GM23338 (cell line): ENCODE measurements around the gene BLVRA.
"Not testable (repeated sequence)": the region's sequence is repeated elsewhere in the genome, so short reads cannot be mapped to it uniquely, and the experiment has no call there.

ENCODE experiments used
- EZH2 ChIP-seq: fragments of 200-600 bp; sonication (generic); IDR thresholded peaks from one replicate; pipeline ENCODE4 v1.8.0; 2017; ENCODE audit warnings: antibody characterized with exemption, mild to moderate bottlenecking, low read depth; ENCODE audit not compliant: unreplicated experiment
- EZH2phosphoT487 ChIP-seq: fragments of 200-600 bp; sonication (generic); IDR thresholded peaks from one replicate; pipeline ENCODE4 v1.8.1; 2018; ENCODE audit warnings: antibody characterized with exemption; ENCODE audit not compliant: unreplicated experiment
- POLR2AphosphoS5 ChIP-seq: IDR thresholded peaks from 2 replicates; pipeline ENCODE4 v1.6.1; 2016; ENCODE audit warnings: antibody characterized with exemption, low read depth
- TF ChIP-seq, protein P1 (sequence below), 2 experiments: fragments of 200-600 bp in 1 of 2; sonication (generic) in 1 of 2; conservative IDR thresholded peaks; 2 replicates each; pipeline versions ENCODE4 v1.5.1 to v1.6.1; 2016 to 2017; ENCODE audit warnings: antibody characterized with exemption in 2 of 2, low read depth in 2 of 2, mild to moderate bottlenecking in 2 of 2, moderate library complexity in 1 of 2
- TF ChIP-seq, protein P2 (sequence below): IDR thresholded peaks from one replicate; pipeline ENCODE4 v1.6.1; 2018; ENCODE audit warnings: antibody characterized with exemption; ENCODE audit not compliant: unreplicated experiment

DNA sequence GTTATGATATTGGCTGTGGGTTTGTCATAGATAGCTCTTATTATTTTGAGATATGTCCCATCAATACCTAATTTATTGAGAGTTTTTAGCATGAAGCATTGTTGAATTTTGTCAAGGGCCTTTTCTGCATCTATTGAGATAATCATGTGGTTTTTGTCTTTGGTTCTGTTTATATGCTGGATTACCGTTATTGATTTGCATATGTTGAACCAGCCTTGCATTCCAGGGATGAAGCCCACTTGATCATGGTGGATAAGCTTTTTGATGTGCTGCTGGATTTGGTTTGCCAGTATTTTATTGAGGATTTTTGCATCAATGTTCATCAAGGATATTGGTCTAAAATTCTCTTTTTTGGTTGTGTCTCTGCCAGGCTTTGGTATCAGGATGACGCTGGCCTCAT, 16.8 kb downstream of the BLVRA start:
- TF ChIP-seq, protein P1, sequence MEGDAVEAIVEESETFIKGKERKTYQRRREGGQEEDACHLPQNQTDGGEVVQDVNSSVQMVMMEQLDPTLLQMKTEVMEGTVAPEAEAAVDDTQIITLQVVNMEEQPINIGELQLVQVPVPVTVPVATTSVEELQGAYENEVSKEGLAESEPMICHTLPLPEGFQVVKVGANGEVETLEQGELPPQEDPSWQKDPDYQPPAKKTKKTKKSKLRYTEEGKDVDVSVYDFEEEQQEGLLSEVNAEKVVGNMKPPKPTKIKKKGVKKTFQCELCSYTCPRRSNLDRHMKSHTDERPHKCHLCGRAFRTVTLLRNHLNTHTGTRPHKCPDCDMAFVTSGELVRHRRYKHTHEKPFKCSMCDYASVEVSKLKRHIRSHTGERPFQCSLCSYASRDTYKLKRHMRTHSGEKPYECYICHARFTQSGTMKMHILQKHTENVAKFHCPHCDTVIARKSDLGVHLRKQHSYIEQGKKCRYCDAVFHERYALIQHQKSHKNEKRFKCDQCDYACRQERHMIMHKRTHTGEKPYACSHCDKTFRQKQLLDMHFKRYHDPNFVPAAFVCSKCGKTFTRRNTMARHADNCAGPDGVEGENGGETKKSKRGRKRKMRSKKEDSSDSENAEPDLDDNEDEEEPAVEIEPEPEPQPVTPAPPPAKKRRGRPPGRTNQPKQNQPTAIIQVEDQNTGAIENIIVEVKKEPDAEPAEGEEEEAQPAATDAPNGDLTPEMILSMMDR (conservative IDR thresholded peaks at IDR 0.05; ENCODE audit: low read depth in 2 of 2), result not testable (repeated sequence)
- TF ChIP-seq EZH2, POLR2AphosphoS5, EZH2phosphoT487: not testable (repeated sequence)
- TF ChIP-seq, protein P2, sequence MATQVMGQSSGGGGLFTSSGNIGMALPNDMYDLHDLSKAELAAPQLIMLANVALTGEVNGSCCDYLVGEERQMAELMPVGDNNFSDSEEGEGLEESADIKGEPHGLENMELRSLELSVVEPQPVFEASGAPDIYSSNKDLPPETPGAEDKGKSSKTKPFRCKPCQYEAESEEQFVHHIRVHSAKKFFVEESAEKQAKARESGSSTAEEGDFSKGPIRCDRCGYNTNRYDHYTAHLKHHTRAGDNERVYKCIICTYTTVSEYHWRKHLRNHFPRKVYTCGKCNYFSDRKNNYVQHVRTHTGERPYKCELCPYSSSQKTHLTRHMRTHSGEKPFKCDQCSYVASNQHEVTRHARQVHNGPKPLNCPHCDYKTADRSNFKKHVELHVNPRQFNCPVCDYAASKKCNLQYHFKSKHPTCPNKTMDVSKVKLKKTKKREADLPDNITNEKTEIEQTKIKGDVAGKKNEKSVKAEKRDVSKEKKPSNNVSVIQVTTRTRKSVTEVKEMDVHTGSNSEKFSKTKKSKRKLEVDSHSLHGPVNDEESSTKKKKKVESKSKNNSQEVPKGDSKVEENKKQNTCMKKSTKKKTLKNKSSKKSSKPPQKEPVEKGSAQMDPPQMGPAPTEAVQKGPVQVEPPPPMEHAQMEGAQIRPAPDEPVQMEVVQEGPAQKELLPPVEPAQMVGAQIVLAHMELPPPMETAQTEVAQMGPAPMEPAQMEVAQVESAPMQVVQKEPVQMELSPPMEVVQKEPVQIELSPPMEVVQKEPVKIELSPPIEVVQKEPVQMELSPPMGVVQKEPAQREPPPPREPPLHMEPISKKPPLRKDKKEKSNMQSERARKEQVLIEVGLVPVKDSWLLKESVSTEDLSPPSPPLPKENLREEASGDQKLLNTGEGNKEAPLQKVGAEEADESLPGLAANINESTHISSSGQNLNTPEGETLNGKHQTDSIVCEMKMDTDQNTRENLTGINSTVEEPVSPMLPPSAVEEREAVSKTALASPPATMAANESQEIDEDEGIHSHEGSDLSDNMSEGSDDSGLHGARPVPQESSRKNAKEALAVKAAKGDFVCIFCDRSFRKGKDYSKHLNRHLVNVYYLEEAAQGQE, result not testable (repeated sequence)
